Mammary epithelial cell (primary cell): ENCODE data around the gene GPRC5A.

Experiments used
- EZH2 ChIP-seq: IDR thresholded peaks from 2 replicates; pipeline ENCODE4 v1.6.1; 2012; ENCODE audit warnings: low read length, inconsistent platforms, borderline replicate concordance
- TF ChIP-seq, protein P1 (sequence below), 2 donors: IDR thresholded peaks in 1 of 2; conservative IDR thresholded peaks in 1 of 2; 2 replicates each; pipeline ENCODE4 v1.5.1; 2011 to 2012; ENCODE audit warnings: inconsistent platforms in 2 of 2, low read length in 2 of 2, mild to moderate bottlenecking in 2 of 2, control low read depth in 1 of 2, low read depth in 1 of 2; ENCODE audit not compliant: insufficient read depth in 1 of 2; ENCODE audit errors: extremely low read depth in 1 of 2

- TF ChIP-seq, protein P1, sequence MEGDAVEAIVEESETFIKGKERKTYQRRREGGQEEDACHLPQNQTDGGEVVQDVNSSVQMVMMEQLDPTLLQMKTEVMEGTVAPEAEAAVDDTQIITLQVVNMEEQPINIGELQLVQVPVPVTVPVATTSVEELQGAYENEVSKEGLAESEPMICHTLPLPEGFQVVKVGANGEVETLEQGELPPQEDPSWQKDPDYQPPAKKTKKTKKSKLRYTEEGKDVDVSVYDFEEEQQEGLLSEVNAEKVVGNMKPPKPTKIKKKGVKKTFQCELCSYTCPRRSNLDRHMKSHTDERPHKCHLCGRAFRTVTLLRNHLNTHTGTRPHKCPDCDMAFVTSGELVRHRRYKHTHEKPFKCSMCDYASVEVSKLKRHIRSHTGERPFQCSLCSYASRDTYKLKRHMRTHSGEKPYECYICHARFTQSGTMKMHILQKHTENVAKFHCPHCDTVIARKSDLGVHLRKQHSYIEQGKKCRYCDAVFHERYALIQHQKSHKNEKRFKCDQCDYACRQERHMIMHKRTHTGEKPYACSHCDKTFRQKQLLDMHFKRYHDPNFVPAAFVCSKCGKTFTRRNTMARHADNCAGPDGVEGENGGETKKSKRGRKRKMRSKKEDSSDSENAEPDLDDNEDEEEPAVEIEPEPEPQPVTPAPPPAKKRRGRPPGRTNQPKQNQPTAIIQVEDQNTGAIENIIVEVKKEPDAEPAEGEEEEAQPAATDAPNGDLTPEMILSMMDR (conservative IDR thresholded peaks at IDR 0.05 in 1 of 2, IDR thresholded peaks at IDR 0.05 in 1 of 2; ENCODE audit: extremely low read depth in 1 of 2, insufficient read depth in 1 of 2, low read depth in 1 of 2, low read length in 2 of 2) = no peak
- TF ChIP-seq EZH2 = no peak
Observed at GRCh38 chr12:12960639-12961209, 69.4 kb downstream of the GPRC5A start.
